OCI-LY7 (cell line): ENCODE results near the gene SCD. TPM values are rescaled to one million over a fixed set of nuclear protein-coding genes. Genes with fewer than 3 reads are reported as not detected.

Experiments used
- BruUV-seq: library from RNA; stranded (reverse); fragments of 400-500 nt; replicated peaks from 2 replicates; lab custom pipeline; 2021; lab: Mats Ljungman, UMichigan
- CTCF ChIA-PET: fragments of 300-600 bp; sonication (Branson Sonifier 250); formaldehyde crosslinking; loops from one replicate; lab custom pipeline; 2022; ENCODE audit warnings: antibody characterized with exemption; ENCODE audit not compliant: unreplicated experiment; lab: Charles Lee
- POLR2A ChIA-PET: fragments of 300-600 bp; sonication (Branson Sonifier 250); formaldehyde crosslinking; loops from one replicate; lab custom pipeline; 2022; ENCODE audit warnings: antibody characterized with exemption; lab: Charles Lee
- DNase-seq: peaks from one replicate; pipeline ENCODE4 v3.0.0-alpha.2; 2015; ENCODE audit warnings: low spot score
- H2AFZ ChIP-seq: fragments of 200-600 bp; sonication (generic), shearing (Covaris generic); 2 replicates; pipeline ENCODE4 v1.6.1; 2014; ENCODE audit warnings: mild to moderate bottlenecking, antibody characterized with exemption, low read length, moderate library complexity
- H3K27ac ChIP-seq: fragments of 200-600 bp; sonication (generic); 2 replicates; pipeline ENCODE4 v1.5.1; 2014; ENCODE audit warnings: mixed run types, low read depth, mild to moderate bottlenecking, moderate library complexity, low read length, inconsistent platforms; ENCODE audit not compliant: poor library complexity, severe bottlenecking
- H3K36me3 ChIP-seq: fragments of 200-600 bp; sonication (generic); 2 replicates; pipeline ENCODE4 v1.6.1; 2014; ENCODE audit warnings: mild to moderate bottlenecking, antibody characterized with exemption, low read length, moderate library complexity, mixed read lengths; ENCODE audit not compliant: insufficient read depth
- H3K4me1 ChIP-seq: fragments of 200-600 bp; sonication (generic); 2 replicates; pipeline ENCODE4 v1.5.1; 2014; ENCODE audit warnings: mild to moderate bottlenecking, low read length; ENCODE audit not compliant: insufficient read depth, poor library complexity, severe bottlenecking
- H3K4me2 ChIP-seq: fragments of 200-600 bp; sonication (generic); 2 replicates; pipeline ENCODE4 v1.6.1; 2014; ENCODE audit warnings: mild to moderate bottlenecking, low read length
- H3K4me3 ChIP-seq: fragments of 200-600 bp; sonication (generic); 2 replicates; pipeline ENCODE4 v1.5.1; 2014; ENCODE audit warnings: mild to moderate bottlenecking, low read depth, low read length; ENCODE audit not compliant: poor library complexity, severe bottlenecking
- H3K79me2 ChIP-seq: fragments of 200-600 bp; sonication (generic); 2 replicates; pipeline ENCODE4 v1.6.1; 2016; ENCODE audit warnings: low read depth, mild to moderate bottlenecking, low read length, moderate library complexity, mixed read lengths; ENCODE audit not compliant: insufficient read depth
- H3K9me2 ChIP-seq: fragments of 200-600 bp; sonication (generic); 2 replicates; pipeline ENCODE4 v1.6.1; 2016; ENCODE audit warnings: mild to moderate bottlenecking, low read length, mixed read lengths; ENCODE audit not compliant: insufficient read depth
- H3K9me3 ChIP-seq: fragments of 200-600 bp; sonication (generic); 2 replicates; pipeline ENCODE4 v1.6.1; 2014; ENCODE audit warnings: mild to moderate bottlenecking, mixed run types, low read length, mixed read lengths
- H4K20me1 ChIP-seq: fragments of 200-600 bp; sonication (generic); 2 replicates; pipeline ENCODE4 v1.6.1; 2014; ENCODE audit warnings: mild to moderate bottlenecking, antibody characterized with exemption, low read length, moderate library complexity, mixed read lengths; ENCODE audit not compliant: insufficient read depth
- CTCF ChIP-seq: fragments of 200-600 bp; sonication (generic); conservative IDR thresholded peaks from 2 replicates; pipeline ENCODE4 v1.5.1; 2014; ENCODE audit warnings: mild to moderate bottlenecking, antibody characterized with exemption, low read length, moderate library complexity, mixed read lengths
- EZH2phosphoT487 ChIP-seq: fragments of 200-600 bp; sonication (generic); IDR thresholded peaks from 2 replicates; pipeline ENCODE4 v1.6.1; 2018; ENCODE audit warnings: low read depth, borderline replicate concordance, mild to moderate bottlenecking, mixed run types, antibody characterized with exemption, low read length, moderate library complexity, mixed read lengths
- intact Hi-C: fragments of 100-400 bp; cut with micrococcal nuclease; formaldehyde crosslinking; loops from one replicate; pipeline ENCODE4 v1.10.0; 2022; ENCODE audit not compliant: unreplicated experiment
- total RNA-seq, 2 experiments: library from RNA; depleted of rRNA in 1 of 2; stranded (reverse); fragments of >200 nt in 1 of 2; shearing (Covaris generic) in 1 of 2; gene quantifications; 2 replicates each; pipeline ENCODE4 v1.2.3, GENCODE V29; 2014 to 2022

Gene SCD
- total RNA-seq, 2 experiments from 2014 or later: 76.8 to 327 TPM

- no peaks in the 10 kb centered on the region for H3K36me3 ChIP-seq
Measured at GRCh38 chr10:100333661-100334440, 13.2 kb upstream of the SCD start.

GRCh38 chr10:100334762-100335161, 12.3 kb upstream of the SCD start:
- intact Hi-C loops: loop anchor here (5.0 to 10.0 kb wide), 2 partner anchors 38 to 540 kb away; no protein-coding TSS in a partner anchor
- TF ChIP-seq EZH2phosphoT487: no peak
- BruUV-seq: no TSS peak
- Histone ChIP-seq H3K27ac (no peak overlapping the region), H3K4me3 (no peak overlapping the region), H3K4me1 (peaks cover 14% of the 10 kb centered on the region), H3K36me3 (no peaks in the 10 kb centered on the region), H3K9me3 (no peaks in the 10 kb centered on the region), H3K9me2 (no peaks in the 10 kb centered on the region), H3K4me2 (no peak overlapping the region), H4K20me1 (no peaks in the 10 kb centered on the region), H3K79me2 (no peaks in the 10 kb centered on the region), H2AFZ (no peak overlapping the region)
- CTCF ChIA-PET: no interaction called here
- no peak for DNase-seq
- POLR2A ChIA-PET: interaction anchor here (0.7 to 1.4 kb wide), 2 partner anchors 36 to 101 kb away, joined by 3 to 4 read pairs; no protein-coding TSS in a partner anchor

More at GRCh38 chr10:100333661-100334440, 13.2 kb upstream of the SCD start:
- Histone ChIP-seq H2AFZ (no peak overlapping the region), H3K4me1 (peaks cover 5% of the 10 kb centered on the region), H3K9me2 (no peaks in the 10 kb centered on the region), H3K27ac (no peak overlapping the region), H3K4me2 (no peak overlapping the region), H3K79me2 (no peaks in the 10 kb centered on the region), H3K9me3 (no peaks in the 10 kb centered on the region), H3K4me3 (no peak overlapping the region), H4K20me1 (no peaks in the 10 kb centered on the region)
- no TSS peak for BruUV-seq
- no peak for DNase-seq
- intact Hi-C loops: loop anchor here (10.0 kb wide), 1 partner anchor 541 kb away; no protein-coding TSS in a partner anchor
- ChIA-PET POLR2A (interaction anchor here (0.7 to 1.4 kb wide), 5 partner anchors 12 to 100 kb away, joined by 3 to 4 read pairs (median 3); no protein-coding TSS in a partner anchor), CTCF (interaction anchor here (0.9 kb wide), 1 partner anchor 100 kb away, joined by 4 read pairs; no protein-coding TSS in a partner anchor)
- TF ChIP-seq CTCF: no peak
- no peak for TF ChIP-seq EZH2phosphoT487

GRCh38 chr10:100338434-100339036, 8.5 kb upstream of the SCD start:
- intact Hi-C loops: loop anchor here (1.0 to 10.0 kb wide), 5 partner anchors 34 to 536 kb away; no protein-coding TSS in a partner anchor
- peak overlapping the region; percentile 74 for H2AFZ ChIP-seq
- ChIA-PET POLR2A (interaction anchor here (0.6 to 2.1 kb wide), 3 partner anchors 8 to 12 kb away, joined by 3 to 6 read pairs (median 4); partner anchors contain the start of gene PKD2L1), CTCF (interaction anchor here (0.6 to 1.0 kb wide), 4 partner anchors 9 to 94 kb away, joined by 3 to 4 read pairs (median 3); no protein-coding TSS in a partner anchor)
- H3K4me2 ChIP-seq: peak overlapping the region; percentile 69
- H3K9me2 ChIP-seq: no peaks in the 10 kb centered on the region
- H3K9me3 ChIP-seq: no peaks in the 10 kb centered on the region
- H3K4me1 ChIP-seq: peaks cover 23% of the 10 kb centered on the region
- TF ChIP-seq CTCF: peak; percentile 95
- no peak for TF ChIP-seq EZH2phosphoT487
- DNase-seq: peak; percentile 81
- H3K4me3 ChIP-seq: peak overlapping the region; percentile 24
- BruUV-seq: no TSS peak
- H3K79me2 ChIP-seq: no peaks in the 10 kb centered on the region
- peak overlapping the region; percentile 59 for H3K27ac ChIP-seq
- no peaks in the 10 kb centered on the region for H3K36me3 ChIP-seq
- no peaks in the 10 kb centered on the region for H4K20me1 ChIP-seq
